CMK (cell line): ENCODE data around the gene FRA10AC1.

ENCODE experiments used
- DNase-seq: peaks from one replicate; pipeline ENCODE4 v3.0.0-alpha.2; 2010; ENCODE audit warnings: low read depth

Gene FRA10AC1

GRCh38 chr10:93629647-93630305 is 72.6 kb downstream of the FRA10AC1 start:
- DNase-seq, result no peak

- no peak for DNase-seq
Observed at GRCh38 chr10:93628858-93629257, 73.5 kb downstream of the FRA10AC1 start.

- DNase-seq, result no peak
Observed at GRCh38 chr10:93622942-93623341, 79.5 kb downstream of the FRA10AC1 start.

GRCh38 chr10:93620925-93621324 is 81.5 kb downstream of the FRA10AC1 start:
- no peak for DNase-seq
